ENCODE results near the gene BRD7.

BRD7 gene

DNA sequence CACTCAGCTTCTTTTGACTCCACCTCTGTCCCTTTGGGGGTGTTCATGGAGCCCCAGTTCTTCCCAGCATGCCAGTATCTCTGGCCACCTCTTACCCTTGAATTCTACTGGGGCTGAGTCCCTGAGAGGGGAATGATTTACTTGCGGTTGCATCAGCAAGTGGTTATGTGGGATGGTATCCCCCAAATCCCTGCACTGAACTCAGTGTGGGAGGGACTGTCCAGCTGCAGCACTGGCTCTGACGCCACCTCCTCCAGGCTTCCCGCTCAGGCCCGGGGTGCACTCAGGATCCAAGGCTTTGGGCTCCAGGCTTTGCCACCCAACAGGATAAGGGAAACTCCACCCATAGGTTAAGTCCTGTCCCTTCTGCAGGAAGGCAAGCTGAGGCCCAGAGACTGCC lies 21.1 kb upstream of the BRD7 start:
- peak; percentile 86 for DNase-seq (ENCODE audit: low spot score)

DNA sequence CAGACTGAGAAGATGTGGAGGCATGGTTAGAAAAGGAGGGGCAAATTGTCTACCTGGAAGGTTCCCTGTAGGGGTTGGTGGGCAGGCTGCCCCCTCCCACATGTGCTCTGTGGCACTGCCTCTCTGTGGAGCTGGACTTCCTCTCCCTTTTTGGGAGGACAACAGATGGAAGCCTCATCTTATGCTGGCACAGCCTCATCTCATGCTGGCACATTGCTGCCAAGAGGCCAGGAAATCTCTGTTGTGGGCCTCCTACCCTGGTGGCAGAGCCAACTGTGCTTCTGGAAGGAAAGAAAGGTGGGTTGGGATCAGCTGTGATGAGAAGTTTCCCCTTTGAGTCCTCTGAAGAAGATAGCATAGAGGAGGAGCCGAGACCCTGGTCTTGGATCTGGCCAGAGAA lies 19.7 kb upstream of the BRD7 start:
- DNase-seq (ENCODE audit: low spot score): no peak

- DNase-seq (ENCODE audit: low spot score): no peak
These were observed 18.0 kb upstream of the BRD7 start for GRCh38 chr16:50386774-50387173.

DNA sequence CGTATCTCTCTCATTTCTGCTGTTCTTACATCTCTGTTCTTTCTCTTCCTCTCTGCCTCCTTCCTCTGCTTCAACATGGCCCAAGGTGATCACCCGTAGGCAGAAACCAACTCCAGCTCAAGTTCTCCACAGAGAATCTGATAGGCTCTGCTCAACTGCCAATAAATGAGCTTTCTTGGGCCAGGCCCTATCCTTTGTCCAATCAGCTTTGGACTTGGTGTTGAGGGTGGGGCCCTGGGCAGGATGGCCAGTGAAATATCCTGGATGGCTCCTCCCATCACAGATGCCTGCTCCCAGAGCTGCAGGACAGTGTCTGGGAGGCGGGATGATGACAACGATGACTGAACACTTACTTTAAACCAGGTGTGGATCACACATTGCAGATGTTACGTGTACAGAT lies 17.4 kb upstream of the BRD7 start:
- DNase-seq (ENCODE audit: low spot score): peak; percentile 54

GRCh38 chr16:50384500-50385135 lies 15.8 kb upstream of the BRD7 start:
- no peak for DNase-seq (ENCODE audit: low spot score)

- DNase-seq (ENCODE audit: low spot score): peak; percentile 30
These were observed 13.1 kb upstream of the BRD7 start for GRCh38 chr16:50381679-50382440.

DNA sequence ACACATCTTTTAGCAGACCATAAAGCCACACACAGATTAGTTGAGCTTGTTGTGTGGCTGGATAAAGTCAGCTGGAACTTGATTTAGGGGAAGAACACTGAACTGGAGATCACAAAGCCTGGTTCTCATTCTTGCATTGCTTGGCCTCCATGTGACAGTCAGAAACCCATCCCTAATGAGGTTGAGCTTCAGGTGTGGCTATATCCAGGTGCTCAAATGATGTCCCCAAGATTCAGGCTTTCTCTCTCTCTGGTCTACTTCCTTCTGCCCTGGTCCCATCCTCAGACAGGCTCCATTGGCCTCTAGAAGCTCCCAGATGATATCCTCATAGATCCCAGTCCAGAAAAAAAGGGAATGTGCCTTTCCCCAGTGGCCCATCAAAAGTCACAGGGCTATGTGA lies 9.6 kb upstream of the BRD7 start:
- no peak for DNase-seq (ENCODE audit: low spot score)

DNA sequence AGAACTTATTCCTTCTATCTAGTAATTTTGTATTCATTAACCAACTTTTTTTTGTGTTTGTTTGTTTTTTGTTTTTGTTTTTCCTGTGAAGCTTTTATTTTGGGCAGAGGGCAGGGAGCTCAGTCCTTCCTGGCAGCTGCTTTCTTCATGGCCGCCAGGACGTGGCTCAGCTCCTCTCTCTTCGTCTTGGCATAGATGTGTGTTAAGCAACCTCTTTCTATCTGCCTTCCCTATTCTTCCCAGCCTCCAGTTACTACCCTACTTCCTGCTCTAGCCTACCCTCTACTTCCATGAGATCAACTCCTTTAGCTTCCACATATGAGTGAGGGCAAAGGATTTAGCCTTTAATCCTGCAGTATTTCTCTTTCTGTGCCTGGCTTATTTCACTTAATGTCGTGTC lies 8.2 kb upstream of the BRD7 start:
- no peak for DNase-seq (ENCODE audit: low spot score)

- no peak for DNase-seq (ENCODE audit: low spot score)
These were observed 5.0 kb upstream of the BRD7 start for GRCh38 chr16:50373780-50374179.

DNA sequence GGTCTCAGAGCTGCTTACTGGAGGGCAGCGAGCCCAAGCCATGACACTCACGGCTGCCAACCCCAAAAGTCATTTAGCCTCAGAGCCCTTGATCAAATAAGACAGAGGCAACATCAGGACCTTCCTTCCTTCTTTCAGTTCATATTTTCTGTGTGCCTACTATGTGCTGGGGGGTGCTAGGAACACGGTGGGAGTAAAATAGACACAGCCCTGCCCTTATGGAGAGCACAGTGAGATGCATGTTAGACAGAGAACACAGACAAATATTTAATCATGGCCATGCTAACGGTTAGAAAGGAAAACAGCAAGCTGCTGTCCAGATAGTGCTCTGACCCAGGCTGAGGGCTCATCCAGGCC lies 4.5 kb upstream of the BRD7 start:
- no peak for DNase-seq (ENCODE audit: low spot score)

DNA sequence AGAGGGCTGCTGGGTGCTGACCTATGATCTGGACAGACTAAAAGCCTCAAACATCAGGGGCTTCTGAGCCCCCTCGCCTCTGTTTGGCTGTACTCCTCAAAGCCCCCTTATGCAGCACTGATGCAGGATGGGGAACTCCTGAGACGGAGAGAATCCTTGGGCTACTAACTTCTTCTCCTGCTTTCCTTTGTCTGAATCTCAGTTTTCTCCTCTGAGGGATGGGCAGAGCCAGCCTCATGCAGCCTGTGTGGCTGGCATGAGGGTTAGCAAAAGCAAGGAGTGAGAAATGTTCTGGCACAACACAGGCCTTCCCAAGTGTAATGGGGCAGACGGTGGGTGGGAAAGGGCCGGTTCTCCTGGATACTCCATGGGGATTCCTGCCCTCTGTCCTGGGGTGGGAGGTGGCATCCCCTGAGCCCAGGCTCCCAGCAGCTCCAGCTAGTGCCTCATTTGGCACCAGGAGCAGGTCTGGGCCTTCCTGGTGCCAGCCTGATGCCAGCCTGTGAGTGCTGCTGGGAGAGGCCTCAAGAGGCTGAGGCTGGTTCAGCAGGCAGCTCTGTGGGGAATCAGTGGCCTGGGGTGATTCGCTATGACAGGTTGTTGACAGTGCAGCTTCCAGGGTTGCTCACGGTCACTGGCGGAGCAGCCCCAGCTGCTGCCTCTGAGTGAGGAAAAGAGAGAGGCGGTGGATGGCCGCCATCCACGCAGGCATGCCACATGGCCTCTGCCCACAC lies 4.0 kb upstream of the BRD7 start:
- peak; percentile 44 for DNase-seq (ENCODE audit: low spot score)

DNA sequence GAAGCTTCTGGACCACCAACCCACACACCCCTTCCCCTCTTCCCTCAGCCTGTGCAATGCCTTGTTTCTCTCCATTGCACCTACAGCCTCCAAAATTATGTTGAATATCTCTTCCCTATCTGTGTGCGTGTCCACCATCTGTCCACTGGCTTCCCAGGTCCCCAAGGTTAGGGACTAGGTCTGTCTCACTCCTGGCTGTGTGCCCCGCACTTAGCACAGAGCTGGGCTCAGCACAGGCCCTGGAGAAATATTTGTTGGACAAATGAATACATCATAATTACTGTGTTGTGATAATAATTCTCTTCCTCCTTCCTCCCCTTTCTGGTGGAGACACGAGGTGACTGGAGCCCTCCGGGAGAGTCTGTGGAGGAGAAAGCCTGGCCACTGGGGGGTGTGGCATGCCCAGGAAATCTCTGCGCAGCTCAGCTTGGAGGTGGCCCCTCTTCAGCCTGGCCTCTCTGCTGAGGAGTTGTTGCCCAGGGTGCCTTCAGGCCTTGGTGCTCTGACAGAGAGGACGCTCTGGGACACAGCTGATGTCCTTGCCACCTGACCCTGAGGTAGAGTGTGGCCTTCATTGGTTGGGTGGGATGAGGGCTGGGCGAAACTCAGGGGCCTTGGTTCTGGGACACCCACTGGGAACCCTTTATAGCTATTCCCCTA lies 3.3 kb upstream of the BRD7 start:
- DNase-seq (ENCODE audit: low spot score): peak; percentile 68

DNA sequence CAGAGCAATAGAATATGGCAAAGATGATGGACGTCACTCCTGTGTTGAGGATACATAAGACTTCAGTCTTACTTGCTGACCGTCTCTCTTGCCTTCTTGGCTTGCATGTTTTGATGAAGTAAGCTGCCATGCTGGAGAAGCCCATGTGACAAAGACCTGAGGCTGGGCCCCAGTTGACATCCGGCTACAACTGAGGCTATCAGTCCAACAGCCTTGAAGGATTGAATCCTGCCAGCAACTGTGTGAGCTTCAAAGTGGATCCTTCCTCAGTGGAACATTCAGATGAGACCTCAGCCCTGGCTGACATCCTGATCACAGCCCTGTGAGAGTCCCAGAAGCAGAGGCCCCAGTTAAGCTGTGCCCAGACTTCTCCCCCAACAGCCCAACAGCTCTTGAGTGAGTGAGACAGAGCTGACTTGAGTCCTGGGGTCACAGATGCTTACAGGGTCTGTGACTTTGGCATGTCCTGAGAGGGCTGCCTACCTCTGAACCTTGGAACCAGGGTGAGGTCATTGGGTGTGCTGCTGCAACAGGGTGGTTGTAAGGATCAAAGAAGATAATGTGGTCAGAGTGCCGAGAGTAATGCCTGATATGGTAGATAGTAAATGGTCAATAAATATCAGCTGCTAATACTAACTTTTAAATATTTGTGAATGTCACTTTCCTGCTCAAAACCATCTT lies 2.4 kb upstream of the BRD7 start:
- DNase-seq (ENCODE audit: low spot score): no peak

GRCh38 chr16:50369133-50369804 lies 481 bp upstream of the BRD7 start:
- no peak for DNase-seq (ENCODE audit: low spot score)

DNA sequence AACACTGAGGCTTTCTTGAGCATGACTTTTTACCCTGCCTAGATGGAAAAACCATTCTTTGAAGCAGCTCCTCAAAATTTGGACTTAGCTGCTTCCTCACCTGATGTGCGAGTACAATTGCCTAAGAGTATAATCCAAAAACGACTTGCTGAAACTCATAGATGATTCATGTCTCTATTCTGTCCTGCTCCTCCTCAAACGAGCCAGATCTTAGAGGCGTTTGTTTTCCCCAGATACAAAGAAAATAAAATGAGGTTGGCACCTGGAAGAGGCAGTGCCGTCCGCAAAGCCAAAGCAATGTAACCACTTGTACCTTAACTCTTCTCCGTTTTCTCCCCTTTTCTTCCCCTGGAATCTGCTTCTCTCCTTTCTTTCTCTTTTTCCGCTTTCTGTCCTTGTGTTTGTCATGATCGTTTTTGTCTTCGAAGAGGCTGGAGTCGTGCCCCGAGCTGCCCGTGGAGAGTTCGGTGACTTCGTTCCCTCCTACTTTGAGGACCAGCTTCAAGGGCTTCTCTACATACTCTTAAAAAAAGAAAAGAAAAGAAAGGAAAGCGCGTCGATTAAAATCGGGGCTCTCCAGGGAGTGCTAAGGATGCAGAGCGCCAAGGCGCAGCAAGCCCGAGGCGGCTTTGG lies 895 bp downstream of the BRD7 start:
- no peak for DNase-seq (ENCODE audit: low spot score)

DNA sequence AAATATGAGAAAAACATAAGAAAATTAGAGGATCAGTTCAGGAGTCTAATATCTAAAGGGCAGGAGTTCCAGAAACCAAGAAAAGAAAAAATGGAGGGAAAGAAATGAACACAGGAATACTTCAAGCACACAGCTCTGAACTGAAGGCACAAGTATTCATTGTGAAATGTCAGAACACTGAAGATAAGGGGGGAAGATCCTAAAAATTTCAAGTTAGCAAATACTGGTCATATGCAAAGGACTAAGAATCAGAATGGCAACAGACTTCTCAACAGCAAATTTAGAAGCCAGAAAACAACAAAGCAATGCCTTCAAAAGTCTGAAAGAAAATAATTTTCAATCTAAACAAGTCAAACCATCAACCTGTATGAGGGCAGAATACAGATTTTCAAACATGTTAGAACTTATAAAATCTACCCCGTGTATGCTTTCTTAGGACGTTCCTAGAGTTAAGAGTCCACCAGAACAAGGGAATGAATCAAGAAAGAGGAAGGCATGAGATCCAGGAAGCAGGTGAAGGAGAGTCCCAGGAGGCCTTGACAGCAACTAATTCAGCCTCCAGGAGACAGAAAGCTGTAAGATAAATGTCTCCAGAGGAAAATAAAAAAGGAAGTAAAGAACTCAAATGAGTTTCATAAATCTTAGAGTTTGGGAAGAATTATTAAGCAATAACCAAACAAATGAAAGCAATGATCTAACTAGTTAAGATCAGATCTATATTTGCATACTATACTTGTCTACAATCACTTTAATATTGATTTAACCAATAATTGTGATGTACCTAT lies 2.8 kb downstream of the BRD7 start:
- no peak for DNase-seq (ENCODE audit: low spot score)

- DNase-seq (ENCODE audit: low spot score): no peak
These were observed 5.1 kb downstream of the BRD7 start for GRCh38 chr16:50363656-50364055.

- DNase-seq (ENCODE audit: low spot score): no peak
These were observed 8.0 kb downstream of the BRD7 start for GRCh38 chr16:50360779-50361178.

- no peak for DNase-seq (ENCODE audit: low spot score)
These were observed 8.6 kb downstream of the BRD7 start for GRCh38 chr16:50360033-50360778.

DNA sequence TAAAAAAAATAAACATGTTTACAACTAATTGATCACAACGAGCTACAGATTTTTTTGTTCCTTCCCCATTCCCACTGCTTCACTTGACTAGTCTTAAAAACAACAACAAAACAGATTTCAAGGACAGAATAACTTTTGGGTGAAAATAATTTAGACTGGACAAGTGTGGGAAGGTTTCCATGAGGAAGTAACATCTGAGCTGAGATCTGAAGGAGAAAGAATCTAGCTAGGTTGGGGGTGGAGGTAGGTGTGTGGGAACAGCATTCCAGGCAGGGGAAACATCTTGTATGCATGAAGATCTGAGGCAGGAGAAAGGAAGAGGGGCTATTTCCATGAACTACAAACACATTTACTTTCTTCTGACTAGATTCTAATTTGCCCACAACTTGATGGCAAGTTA lies 9.2 kb downstream of the BRD7 start:
- DNase-seq (ENCODE audit: low spot score): no peak

Measured in SW480 (cell line).